GM13976 (cell line): ENCODE results near the gene ATP11B.

ENCODE experiments used
- DNase-seq: peaks from one replicate; pipeline ENCODE4 v3.0.0; 2012; ENCODE audit warnings: low spot score
- CTCF ChIP-seq: IDR thresholded peaks from 2 replicates; pipeline ENCODE4 v1.5.1; 2012; ENCODE audit warnings: borderline replicate concordance, mild to moderate bottlenecking; ENCODE audit not compliant: insufficient read depth; ENCODE audit errors: extremely low read depth, missing control alignments, control extremely low read depth
- in situ Hi-C: fragments of 300-500 bp; cut with MboI; formaldehyde crosslinking; loops from one replicate; pipeline ENCODE4 v1.12.0; 2022; ENCODE audit warnings: low sequenced_read_pairs, mixed read lengths, inconsistent platforms; ENCODE audit not compliant: unreplicated experiment

ATP11B gene

DNA sequence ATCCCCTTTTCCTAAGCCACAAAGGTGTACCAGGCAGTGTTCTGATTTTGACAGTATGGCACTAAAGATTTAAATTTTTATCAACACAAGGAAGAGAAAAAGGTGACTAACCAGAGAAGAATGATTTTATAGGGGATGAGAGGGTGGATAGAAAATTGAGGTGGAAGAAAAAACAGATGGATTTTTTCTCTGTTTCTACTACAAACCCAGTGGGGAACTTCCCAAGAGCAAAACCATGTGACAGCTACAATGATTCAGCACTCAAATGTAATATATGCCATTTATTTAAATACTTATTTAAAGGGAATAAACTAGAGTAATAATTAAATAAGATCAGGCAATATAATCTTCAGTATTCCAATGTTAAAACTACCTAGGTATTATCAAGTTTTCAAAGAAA is 176.0 kb downstream of the ATP11B start:
- no peak for DNase-seq
- TF ChIP-seq CTCF = no peak
- in situ Hi-C loops = no loop called here

- in situ Hi-C loops = no loop called here
- DNase-seq = no peak
- no peak for TF ChIP-seq CTCF
Observed at GRCh38 chr3:182969853-182970252, 176.5 kb downstream of the ATP11B start.

GRCh38 chr3:182970811-182971418 is 177.6 kb downstream of the ATP11B start:
- in situ Hi-C loops = no loop called here
- TF ChIP-seq CTCF = no peak
- no peak for DNase-seq
